ENCODE results near the gene SMIM34.

The SMIM34 gene

DNA sequence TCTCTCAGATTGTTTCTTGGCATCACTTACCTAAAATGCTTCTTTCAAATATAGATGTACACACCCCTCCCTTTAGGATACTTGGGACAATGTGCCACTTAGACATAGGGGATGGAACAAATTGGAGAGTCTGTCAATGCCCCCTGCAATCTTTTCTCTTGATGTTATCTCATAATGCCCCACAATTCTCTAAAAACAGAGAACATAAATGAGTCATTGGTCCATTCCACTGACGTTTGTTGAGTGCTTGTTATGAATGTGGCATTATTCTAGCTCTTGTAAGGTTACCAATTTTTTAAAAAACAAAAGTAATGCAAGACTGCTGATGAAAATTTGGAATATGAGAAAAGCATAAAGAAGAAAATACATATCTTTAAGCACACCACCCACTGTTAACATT lies 54.0 kb downstream of the SMIM34 start:
- no peak for DNase-seq

Measured in hematopoietic multipotent progenitor cell treated with erythropoietin and hydrocortisone succinate and interleukin-3 and kit ligand, for 6 days (in vitro differentiated cells).